Activated naive CD4-positive, alpha-beta T cell (primary cell): Measurements from ENCODE around the gene RAPGEF2.
"Not testable (repeated sequence)": the region's sequence is repeated elsewhere in the genome, so short reads cannot be mapped to it uniquely, and the experiment has no call there.

ENCODE experiments used
- DNase-seq, 4 experiments: peaks; one replicate each; lab custom pipeline; 2025; lab: John Stamatoyannopoulos, UW

The RAPGEF2 gene

DNA sequence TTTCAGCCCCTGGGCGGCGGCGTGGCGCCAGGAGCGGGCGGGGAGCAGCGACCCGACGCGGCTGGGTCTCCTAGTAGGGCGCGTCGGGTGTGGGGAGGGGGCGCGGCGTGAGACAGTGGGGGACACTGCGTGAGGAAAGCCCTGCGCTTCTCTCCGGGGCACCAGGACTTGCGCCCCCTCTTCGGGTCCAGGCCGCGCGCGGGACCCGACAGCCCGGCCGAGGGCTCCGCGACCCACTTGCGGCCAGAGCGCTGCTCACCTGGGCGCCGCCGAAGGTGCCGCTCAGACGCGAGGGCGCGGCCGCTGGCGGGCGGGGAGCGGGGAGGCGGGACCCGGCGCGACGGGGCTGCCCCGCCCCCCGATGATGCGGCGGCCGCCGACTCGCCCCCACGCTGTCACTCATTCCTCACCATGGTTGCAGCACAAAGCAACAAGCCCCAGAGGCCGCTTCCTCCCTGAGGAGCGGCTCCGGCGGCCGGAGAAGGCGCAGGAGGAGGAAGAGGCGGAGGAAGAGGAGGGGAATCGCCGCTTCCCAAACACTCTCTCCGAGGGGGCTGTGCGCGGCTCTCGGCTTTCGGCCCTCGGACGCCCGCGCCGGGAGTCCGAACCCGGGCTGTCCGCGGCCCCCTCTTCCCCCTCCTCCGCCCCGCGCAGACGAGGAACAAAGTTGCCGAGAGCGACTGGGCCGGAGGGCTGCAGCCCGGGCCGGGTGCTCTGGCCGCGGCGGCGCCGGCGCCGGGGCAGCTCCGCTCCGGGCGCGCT lies at the start of gene RAPGEF2:
TSS of gene RAPGEF2 (plus strand) at position 458 of the 762 bp plus-strand sequence. CDS start 1,084 bp downstream, outside the sequence.
- peak; percentile 57 to 74 (median 62) for DNase-seq

GRCh38 chr4:159055833-159056232 lies 47.0 kb upstream of the RAPGEF2 start:
- no peak for DNase-seq

- no peak for DNase-seq
Measured at GRCh38 chr4:159060161-159060560, 42.7 kb upstream of the RAPGEF2 start.

DNA sequence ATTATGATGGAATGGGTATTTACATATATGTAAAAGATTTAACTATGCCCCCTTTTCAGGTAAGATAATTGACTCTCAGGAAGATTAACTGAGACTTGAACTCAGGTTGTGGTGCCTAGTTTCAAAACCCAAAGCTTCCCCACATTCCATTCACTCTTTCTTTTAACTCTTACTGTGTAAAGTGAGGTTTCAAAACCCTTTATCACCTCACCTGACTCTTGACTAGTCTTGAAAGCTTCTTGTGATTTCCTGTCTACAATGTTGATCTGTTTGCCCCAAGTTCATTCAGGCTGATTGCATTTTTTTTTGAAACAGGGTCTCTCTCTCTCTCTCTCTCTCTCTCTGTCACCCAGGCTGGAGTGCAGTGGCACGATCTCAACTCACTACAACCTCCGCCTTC lies 40.5 kb upstream of the RAPGEF2 start:
- no peak for DNase-seq

DNA sequence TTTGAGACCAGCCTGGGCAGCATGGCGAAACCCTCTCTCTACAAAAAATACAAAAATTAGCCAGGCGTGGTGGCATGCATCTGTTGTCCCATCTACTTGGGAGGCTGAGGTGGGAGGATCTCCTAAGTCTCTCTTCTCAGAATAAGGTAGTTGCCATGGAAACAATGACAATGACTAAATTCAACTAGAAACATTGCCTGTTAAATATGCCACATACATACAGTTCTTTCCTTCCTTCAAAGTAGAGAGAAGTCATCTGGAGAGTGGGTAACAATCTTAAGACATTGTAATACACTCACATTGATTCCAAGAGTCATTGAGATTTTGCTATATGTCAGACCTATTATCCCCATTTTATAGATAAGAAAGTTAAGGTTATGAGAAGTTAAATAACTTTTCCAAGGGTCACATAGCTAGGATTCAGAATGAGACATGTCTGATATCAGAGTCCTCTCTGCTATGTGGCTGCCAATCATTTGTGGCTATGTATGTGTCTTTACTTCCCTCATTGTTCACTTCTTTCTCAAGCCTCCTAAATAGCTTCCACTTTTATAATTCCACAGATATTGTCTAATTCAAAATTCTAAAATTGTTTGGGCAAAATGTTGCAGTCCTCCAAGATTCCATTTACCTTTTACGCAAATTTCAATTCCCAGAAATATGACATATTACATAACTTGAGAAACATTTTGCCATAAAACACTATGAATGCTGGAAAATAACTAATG lies 37.2 kb upstream of the RAPGEF2 start:
- DNase-seq: no peak

DNA sequence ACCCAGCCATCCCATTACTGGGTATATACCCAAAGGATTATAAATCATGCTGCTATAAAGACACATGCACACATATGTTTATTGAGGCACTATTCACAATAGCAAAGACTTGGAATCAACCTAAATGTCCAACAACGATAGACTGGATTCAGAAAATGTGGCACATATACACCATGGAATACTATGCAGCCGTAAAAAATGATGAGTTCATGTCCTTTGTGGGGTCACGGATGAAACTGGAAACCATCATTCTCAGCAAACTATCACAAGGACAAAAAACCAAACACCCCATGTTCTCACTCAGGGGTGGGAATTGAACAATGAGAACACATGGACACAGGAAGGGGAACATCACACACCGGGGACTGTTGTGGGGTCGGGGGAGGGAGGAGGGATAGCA lies 34.7 kb upstream of the RAPGEF2 start:
- DNase-seq: not testable (repeated sequence)

DNA sequence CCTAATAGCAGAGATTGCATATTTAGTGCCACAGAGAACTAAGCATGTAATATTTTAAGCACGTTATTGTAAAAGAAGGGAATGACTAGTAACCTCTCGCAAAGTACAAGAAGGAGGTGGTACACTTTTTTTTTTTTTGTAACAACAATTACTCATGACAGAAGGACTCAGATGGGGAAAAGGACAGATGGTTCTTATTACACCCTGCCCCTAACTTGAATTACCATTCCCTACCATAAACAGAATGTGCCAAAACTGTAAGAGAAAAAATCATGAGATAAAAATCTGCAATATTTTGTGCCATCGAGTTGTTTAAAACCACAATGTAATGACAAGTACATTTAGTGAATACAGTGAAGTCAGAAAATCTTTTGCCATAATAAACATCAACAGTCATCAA lies 33.0 kb upstream of the RAPGEF2 start:
- DNase-seq: no peak

DNA sequence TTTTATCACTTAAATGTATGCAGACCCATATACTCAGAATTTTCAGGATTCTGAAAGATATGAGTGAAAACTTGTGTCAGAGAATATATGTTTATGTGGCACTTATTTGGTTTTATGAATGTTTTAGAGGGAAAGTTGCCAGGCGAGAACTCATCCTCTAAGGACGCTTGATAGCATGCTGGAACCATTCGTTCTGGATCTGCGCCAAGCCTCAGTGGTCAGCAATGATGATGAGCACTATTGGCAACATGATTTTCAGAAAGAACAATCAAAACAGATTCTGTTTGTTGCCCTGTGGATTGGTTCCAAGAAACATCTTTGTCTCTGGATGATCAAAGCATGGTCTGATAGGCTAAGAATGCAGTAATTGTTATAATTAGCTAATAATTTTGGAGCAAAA lies 32.1 kb upstream of the RAPGEF2 start:
- no peak for DNase-seq

GRCh38 chr4:159071178-159071968 lies 31.5 kb upstream of the RAPGEF2 start:
- DNase-seq: no peak

DNA sequence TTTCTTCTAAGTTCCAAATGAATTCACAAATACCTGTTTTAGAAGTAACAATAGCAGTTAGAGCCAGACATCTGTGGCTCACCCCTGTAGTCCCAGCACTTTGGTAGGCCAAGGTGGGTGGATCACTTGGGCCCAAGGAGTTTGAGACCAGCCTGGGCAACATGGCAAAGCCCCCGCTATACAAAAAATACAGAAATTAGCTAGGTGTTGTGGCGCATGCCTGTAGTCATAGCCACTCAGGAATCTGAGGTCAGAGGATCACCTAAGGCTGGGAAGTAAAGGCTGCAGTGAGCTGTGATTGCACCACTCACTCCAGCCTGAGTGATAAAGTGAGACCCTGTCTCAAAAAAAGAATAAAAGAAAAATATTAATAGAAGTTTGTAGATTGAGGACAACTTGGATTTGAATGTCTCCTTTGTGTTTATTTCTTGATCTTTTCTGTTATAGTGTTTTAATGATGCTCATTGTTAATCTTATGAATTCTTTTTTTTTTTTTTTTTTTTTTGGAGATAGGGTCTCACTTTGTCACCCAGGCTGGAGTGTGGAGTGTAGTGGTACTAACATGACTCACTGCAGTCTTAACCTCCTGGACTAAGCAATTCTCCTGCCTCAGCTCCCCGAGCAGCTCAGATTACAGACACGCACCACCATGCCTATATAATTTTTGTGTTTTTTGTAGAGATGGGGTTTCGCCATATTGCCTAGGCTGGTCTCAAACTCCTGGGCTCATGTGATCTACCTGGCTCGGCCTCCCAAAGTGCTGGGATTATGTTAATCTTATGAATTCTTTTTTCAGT lies 30.7 kb upstream of the RAPGEF2 start:
- DNase-seq: no peak

- DNase-seq: no peak
Measured at GRCh38 chr4:159075531-159075932, 27.3 kb upstream of the RAPGEF2 start.

GRCh38 chr4:159077018-159077417 lies 25.9 kb upstream of the RAPGEF2 start:
- DNase-seq: not testable (repeated sequence)

- no peak for DNase-seq
Measured at GRCh38 chr4:159077702-159078495, 25.0 kb upstream of the RAPGEF2 start.

GRCh38 chr4:159079074-159079473 lies 23.8 kb upstream of the RAPGEF2 start:
- no peak for DNase-seq

DNA sequence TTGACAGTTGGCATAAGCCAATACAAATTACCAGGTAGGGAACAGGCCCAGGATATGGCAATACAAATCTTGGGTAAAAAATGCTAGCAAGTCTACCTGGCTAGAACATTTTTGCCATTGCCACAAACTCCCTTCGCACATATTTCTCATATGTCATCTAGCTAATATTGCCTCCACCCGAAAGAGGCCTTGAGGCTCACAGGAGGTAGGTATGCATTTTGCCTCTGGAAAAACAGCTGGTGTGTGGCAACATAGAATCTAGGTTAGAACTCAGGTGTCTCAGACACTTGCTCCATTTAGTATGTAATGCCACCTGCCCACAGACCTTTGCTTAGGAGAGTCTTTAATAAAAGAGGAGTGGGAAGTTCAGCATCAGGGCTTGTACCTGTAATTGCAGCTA lies 16.3 kb upstream of the RAPGEF2 start:
- no peak for DNase-seq

DNA sequence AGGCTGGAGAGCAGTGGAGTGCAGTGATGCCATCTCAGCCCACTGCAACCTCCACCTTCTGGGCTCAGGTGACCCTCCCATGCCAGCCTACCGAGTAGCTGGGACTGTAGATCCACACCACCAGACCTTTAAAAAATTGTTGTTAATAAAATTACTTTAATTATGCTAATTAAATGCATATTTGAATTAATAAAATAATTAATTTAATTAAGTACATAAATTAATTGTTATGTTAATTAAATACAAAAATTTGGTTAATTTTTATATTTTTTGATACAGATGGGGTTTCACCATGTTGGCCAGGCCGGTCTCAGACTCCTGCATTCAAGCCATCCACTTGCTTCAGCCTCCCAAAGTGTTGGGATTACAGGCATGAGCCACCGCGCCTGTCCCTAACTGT lies 12.6 kb upstream of the RAPGEF2 start:
- no peak for DNase-seq

DNA sequence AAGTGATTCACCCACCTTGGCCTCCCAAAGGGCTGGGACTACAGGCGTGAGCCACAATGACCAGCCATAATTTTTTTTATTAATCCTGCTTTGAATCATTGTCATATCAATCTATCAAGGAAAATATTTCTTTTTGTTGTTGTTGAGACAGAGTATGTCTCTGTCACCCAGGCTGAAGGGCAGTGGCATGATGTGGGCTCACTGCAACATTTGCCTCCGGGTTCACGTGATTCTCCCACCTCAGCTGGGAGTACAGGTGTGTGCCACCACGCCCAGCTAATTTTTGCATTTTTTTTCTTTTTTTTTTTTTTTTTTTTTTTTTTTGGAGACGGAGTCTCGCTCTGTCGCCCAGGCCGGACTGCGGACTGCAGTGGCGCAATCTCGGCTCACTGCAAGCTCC lies 8.7 kb upstream of the RAPGEF2 start:
- not testable (repeated sequence) for DNase-seq

GRCh38 chr4:159096434-159096833 lies 6.4 kb upstream of the RAPGEF2 start:
- no peak for DNase-seq

GRCh38 chr4:159097144-159097543 lies 5.7 kb upstream of the RAPGEF2 start:
- no peak for DNase-seq

DNA sequence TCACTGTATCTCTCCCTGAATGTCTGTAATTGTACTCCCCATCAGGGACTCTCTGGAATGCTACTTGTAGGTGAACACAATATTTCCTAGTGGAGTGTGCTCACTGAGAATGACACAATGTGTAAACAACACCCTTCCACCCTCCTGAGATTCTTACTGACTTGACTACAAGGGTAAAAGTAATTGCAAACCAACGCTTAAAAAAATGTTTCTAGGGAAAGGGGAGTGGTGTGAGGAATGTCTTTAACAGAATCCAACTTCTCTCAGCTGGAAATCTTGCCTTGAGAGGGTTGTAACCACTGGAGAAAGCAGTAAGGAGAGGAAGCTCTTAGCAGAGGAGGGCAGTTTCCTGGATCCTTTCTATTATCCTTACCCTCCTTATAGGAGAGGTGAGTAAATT lies 5.1 kb upstream of the RAPGEF2 start:
- no peak for DNase-seq
